Retinal pigment epithelial cell (primary cell): Measurements from ENCODE around the gene DSC2.

Experiments
- DNase-seq: peaks from one replicate; pipeline ENCODE4 v3.0.0-alpha.2; 2010; ENCODE audit warnings: low read depth
- H3K4me3 ChIP-seq: 2 replicates; pipeline ENCODE4 v1.5.1; 2011; ENCODE audit warnings: mild to moderate bottlenecking, low read length, control low read depth, moderate library complexity
- CTCF ChIP-seq: conservative IDR thresholded peaks from 2 replicates; pipeline ENCODE4 v1.5.1; 2011; ENCODE audit warnings: low read depth, low read length, control low read depth, inconsistent platforms

The DSC2 gene

GRCh38 chr18:31098878-31099277 lies 3.3 kb downstream of the DSC2 start:
- DNase-seq, result no peak
- no peak for TF ChIP-seq CTCF
- H3K4me3 ChIP-seq, result no peak overlapping the region

- H3K4me3 ChIP-seq, result no peak overlapping the region
- no peak for TF ChIP-seq CTCF
- DNase-seq, result no peak
Observed at GRCh38 chr18:31097666-31098065, 4.6 kb downstream of the DSC2 start.

- DNase-seq, result no peak
- H3K4me3 ChIP-seq, result no peak overlapping the region
- TF ChIP-seq CTCF, result no peak
Observed at GRCh38 chr18:31093880-31094279, 8.3 kb downstream of the DSC2 start.

GRCh38 chr18:31093294-31093693 lies 8.9 kb downstream of the DSC2 start:
- no peak for TF ChIP-seq CTCF

GRCh38 chr18:31091350-31091749 lies 10.9 kb downstream of the DSC2 start:
- no peak overlapping the region for H3K4me3 ChIP-seq
- DNase-seq, result no peak
- no peak for TF ChIP-seq CTCF

More at GRCh38 chr18:31093294-31093693, 8.9 kb downstream of the DSC2 start:
- no peak for DNase-seq
- no peak overlapping the region for H3K4me3 ChIP-seq

GRCh38 chr18:31088532-31088931 lies 13.7 kb downstream of the DSC2 start:
- DNase-seq, result no peak
- no peak for TF ChIP-seq CTCF
- no peak overlapping the region for H3K4me3 ChIP-seq

- DNase-seq, result no peak
- no peak overlapping the region for H3K4me3 ChIP-seq
- TF ChIP-seq CTCF, result no peak
Observed at GRCh38 chr18:31079973-31080372, 22.2 kb downstream of the DSC2 start.
